Left renal pelvis (tissue), 4 donors: Measurements from ENCODE around the gene MAP4K3. TPM values are rescaled to one million over a fixed set of nuclear protein-coding genes. Genes with fewer than 3 reads are reported as not detected.
"Not testable (repeated sequence)": the region's sequence is repeated elsewhere in the genome, so short reads cannot be mapped to it uniquely, and the experiment has no call there.

ENCODE experiments used
- DNase-seq, 4 donors: peaks; one replicate each; pipeline ENCODE4 v3.0.0-alpha.2; 2013; ENCODE audit warnings: low read depth in 4 of 4, low spot score in 3 of 4
- polyA plus RNA-seq, 4 donors: library from polyadenylated mRNA; unstranded; fragments of 120-200 nt; gene quantifications; one replicate each; pipeline ENCODE4 v1.2.1, GENCODE V29; 2013; ENCODE audit not compliant: insufficient read length in 4 of 4

MAP4K3 gene
- polyA plus RNA-seq, 4 donors, result 48.1 to 90.7 (median 76.1) TPM

DNA sequence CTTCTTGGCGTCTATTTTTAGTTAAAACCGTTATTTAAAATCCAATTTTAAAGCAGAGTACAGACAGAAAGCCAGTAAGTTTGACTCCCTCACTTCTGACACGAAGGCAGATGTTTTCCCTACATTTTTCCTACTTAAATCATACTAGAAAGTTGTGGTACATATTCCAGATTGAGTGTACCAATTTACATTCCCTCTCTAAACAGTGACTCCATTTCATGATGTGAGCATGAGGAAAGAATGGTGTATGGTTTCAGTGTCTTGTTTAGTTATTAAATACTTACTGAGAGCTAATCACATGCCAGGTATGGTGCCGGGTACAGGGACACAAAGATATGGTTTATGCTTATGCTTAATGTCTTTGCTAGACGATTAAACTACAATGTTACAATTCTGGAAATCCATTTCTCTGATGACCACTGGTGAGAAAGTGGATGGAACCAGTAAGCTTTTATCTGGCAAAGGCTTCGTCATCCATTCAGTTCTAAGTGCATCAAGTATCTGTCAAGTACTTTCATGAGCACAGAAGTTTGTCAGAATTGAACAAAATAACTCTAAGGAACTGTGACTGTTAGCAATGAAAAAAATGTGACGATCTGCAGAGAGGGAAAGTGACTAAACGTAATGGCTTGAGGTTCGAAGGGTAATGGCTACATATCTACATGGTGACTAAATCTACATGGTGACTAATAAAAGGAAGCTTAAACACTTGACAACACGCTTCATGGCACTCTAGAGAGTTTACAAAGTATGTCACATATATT lies 25.7 kb downstream of the MAP4K3 start:
- DNase-seq, result no peak

DNA sequence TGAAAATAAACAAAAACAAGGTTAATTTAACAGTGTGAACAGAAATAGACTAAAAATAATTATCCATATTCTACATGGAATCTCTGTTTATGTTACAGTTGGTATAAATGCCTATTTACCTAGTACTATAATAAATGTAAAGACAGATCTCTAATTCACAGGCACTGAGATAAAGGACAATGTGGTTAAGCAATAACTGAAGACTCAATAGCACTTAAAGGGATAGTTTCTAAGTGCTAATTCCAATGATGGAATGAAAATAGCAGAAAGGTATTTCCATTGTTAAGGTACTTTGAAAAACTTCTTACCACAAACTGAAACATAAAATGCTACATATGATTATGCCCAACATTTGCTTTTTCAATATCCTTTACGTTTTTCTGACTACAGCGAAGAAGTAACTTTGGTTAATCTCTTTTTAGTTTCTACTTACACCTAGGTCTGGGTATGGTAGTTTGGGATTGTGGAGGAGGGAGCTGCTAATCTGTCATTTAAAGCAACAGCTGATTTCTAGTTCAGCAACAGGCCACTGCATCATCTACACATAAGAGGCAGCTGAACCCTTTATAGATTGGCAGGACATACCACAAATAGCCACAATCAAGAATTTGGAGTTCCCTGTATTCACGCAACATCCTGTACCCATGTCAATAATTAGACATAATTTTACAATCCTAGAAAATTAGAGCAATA lies 27.2 kb downstream of the MAP4K3 start:
- no peak for DNase-seq

DNA sequence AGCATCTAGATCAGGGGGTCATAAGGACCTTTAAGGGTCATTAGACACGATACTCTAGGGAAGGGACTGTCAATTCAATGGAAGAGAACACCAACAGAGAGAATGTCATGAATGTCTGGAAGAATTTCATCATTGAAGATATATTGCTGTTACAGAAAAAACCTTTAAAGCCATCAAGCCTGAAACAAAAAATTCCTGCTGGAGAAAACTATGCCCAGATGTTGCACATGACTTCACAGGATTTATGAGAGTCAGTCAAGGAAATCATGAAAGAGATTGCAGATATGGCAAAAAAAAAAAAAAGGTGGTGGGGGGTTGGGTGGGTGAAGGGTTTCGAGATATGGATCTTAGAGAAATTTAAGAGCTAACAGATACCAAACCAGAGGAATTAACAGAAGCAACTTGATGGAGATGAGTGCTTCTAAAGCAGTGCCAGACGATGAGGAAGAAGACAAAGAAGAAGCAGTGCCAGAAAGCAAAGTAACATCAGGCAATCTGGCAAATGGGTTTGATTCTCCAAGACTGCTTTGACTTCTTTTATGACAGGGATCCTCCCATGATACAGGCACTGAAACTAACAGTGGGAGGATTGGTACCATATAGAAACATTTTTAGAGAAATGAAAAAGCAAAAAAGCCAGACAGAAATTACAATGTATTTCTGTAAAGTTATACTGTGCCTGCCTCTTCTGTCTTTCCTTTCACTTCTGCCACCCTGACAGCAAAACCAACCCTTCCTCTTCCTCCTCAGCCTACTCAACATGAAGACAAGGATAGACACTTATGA lies 28.5 kb downstream of the MAP4K3 start:
- no peak for DNase-seq

DNA sequence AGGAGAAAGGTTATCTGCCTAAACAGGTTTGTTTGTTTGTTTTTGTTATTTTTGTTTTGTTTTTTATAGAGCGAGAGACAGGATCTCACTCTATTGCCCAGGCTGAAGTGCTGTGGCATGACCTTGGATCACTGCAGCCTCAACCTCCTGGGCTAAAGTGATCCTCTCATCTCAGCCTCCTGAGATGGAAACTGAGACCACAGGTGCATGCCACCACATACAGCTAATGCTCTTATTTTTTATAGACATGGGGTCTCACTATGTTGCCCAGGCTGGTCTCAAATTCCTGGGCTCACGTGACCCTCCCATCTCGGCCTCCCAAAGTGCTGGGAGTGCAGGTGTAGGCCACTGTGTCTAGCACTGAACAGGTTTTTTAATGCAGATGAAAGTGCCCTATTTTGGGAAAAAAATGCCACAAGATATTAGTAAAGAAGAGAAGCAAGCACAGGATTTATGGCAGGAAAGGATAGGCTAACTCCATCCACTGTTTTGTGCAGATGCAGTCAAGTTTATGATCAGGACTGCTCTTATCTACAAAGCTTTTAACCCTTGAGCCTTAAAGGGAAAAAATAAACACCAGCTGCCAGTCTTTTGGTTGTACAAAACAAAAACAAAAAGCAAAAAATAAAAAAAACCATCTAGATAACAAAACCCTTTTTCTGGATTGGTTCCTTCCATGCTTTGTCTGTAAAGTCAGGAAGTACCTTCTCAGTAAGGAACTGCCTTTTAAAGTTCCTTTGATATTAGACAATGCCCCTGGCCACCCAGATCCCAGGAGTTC lies 29.4 kb downstream of the MAP4K3 start:
- no peak for DNase-seq

DNA sequence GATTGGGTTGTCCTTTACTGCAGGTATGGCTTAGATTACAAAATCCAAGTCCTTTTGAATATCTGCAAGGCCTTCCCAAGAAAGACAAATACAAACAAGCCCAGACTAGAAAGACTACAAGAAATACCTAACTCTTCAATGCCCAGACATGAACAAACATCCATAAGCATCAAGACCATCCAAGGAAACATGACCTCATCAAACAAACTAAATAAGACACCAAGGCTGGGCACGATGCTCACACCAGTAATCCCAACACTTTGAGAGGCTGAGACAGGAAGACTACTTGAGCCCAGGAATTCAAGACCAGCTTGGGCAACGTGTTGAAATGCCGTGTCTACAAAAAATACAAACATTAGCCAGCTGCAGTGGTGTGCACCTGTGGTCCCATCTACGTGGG lies 31.7 kb downstream of the MAP4K3 start:
- DNase-seq, result no peak

DNA sequence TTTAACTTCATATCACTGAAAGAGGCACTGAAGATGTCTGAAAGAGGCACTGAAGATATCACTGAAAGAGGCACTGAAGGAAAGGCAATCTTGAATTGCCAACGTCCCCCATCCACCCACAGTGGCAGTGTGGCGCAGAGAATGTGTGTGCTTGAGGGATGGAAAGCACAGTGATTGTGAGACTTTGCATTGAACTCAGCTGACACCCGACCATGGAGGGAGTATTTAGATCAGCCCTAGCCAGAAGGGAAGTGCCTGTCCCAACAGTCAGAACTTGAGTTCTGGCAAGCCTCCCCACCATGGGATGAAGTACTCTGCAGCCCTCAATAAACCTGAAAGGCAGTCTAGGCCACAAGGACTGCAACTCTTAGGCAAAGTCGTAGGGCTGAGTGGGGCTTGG lies 33.8 kb downstream of the MAP4K3 start:
- DNase-seq, result no peak

DNA sequence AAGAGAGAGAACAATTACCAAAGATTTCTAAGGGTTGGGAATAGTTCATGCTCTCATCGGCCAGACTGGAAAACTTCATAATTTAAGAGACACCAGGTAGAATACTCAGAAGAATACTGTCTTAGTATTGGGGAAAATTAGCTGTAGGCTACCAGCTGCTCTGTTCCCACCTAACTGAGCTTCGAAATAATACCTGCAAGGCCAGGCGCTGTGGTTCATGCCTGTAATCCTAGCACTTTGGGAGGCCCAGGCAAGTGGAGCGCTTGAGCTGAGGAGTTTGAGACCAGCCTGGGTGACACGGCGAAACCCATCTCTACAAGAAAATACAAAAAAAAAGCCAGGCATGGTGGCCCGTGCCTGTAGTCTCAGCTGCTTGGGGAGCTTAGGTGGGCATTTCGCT lies 35.8 kb downstream of the MAP4K3 start:
- no peak for DNase-seq

DNA sequence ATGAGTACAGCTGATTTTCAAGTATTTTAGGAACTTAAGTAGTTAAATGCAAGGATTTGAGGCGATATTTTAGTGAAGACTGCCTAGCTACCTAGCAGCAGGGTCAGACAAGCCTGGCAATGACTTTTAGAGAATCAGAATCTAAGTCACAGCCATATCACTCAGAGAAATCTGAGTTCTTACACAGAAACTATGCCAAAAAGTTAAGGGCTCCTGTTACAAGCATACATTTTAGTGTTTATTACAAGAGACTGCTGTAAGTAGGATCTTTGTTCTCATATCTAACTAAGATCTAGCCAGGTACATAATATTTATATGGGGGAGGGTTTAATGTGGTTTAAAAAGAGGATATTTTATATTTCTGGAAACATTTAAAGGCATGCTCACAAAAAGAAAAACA lies 37.5 kb downstream of the MAP4K3 start:
- no peak for DNase-seq

DNA sequence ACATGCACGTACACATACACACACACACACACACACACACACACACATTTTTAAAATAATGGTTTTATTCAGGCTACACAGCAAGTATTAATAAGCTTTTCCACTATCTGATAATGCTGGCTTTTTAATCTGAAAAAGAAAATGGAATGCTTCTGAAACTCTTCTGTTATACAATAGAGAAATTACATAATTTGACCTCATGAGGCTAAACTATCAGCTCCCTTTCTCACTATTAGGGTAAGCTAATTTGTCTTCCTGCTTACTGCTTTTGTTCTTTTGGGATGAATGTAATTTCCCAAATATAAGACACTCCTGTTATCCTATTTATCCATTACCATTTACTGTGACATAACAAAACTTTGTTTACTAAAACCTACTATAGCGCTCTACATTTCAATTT lies 41.8 kb downstream of the MAP4K3 start:
- DNase-seq, result no peak

DNA sequence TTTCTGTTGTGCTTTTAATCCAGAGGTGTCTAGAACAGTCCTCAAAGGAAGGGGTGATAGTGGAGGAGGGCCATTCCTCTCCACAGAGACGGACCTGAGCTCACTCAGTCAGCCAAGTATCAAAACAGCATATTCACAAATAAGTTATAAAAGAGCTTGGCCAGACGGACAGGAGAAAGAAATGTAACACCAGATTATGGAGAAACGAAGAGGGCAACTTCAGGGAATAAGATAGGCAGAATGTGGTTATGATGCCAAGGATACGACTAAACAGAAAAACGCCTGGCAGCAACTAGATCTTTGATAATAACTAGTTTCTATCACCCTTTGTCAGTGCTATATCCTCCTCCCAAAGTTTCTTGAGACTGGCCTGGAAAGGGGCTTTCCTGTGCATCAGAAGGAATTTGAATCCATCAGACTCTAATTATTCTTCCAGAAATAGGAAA lies 42.5 kb downstream of the MAP4K3 start:
- DNase-seq, result no peak

DNA sequence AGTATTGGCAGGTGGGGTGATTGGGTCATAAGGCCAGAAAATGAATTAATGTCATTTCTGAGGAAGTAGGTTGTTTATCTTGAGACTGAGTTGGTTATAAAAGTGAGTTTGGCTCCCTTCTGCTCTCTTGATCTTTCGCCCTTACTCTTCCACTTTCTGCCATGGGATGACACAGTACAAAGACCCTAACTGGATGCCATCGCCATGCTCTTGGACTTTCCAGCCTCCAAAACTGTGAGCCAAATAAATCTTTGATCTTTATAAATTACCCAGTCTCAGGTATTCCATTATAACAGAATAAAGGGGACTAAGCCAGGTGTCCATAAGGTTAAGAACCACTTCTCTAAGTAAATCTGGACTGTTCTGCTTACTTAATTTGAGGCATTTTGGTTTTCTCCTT lies 44.4 kb downstream of the MAP4K3 start:
- no peak for DNase-seq

DNA sequence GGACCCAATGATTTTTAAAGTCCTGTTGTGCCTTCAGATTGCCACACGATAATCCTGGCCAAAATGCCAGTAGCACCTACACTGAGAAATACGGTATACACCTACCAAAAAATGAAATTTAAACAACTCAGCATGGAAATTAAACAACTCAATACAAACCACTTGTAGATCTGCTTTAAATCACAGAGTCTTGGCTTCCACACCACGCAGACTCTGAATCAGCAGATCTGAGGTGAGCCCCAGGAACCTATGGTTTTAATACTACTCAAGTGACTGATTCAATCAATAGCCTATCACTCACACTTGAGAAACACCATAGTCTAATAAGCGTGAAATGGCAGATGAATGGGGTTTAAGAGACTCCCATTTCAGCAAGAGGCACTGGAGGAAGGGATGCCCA lies 46.9 kb downstream of the MAP4K3 start:
- DNase-seq, result no peak

DNA sequence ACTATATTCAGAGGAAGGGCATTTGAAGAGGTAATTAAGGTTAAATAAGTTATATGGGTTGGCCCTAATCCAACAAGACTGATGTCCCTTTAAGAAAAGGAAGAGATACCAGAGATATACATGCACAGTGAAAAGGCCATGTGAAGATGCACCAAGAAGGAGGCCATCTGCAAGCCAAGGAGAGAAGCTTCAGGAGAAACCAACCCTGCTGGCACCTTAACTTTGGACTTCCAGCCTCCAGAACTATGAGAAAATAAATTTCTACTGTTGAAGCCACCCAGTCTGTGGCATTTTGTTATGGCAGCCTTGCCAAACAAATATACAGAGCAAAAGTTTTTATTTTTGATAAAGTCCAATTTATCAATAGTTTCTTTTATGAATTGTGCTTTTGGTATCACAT lies 51.0 kb downstream of the MAP4K3 start:
- DNase-seq, result no peak

DNA sequence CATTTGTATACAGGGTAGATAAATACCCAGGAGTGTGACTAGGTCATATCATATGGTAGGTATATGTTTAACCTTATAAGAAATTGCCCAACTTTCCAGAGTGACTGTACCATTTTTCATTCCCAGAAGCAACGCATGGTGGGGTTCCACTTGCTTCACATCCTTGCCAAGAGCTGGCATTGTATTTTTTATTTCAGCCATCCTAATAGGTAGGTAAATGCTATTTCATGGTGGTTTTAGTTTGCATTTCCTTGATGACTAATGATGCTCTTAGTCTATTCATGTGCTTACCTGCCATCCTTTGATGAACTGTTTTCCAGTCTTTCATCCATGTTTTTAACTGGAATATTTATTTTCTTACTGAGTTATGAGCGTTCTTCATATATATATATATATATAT lies 51.9 kb downstream of the MAP4K3 start:
- DNase-seq, result no peak

DNA sequence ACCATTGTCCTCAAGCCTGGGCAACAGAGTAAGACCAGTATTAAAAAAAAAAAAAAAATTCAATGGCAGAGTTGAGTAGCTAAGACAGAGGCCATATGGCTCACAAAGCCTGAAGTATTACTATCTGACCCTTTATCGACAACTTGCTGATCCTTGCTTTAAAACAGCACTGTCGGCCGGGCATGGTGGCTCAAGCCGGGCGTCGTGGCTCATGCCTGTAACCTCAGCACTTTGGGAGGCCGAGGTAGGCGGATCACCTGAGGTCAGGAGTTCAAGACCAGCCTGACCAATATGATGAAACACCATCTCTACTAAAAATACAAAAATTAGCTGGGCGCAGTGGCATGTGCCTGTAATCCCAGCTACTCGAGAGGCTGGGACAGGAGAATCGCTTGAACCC lies 53.0 kb downstream of the MAP4K3 start:
- not testable (repeated sequence) for DNase-seq

DNA sequence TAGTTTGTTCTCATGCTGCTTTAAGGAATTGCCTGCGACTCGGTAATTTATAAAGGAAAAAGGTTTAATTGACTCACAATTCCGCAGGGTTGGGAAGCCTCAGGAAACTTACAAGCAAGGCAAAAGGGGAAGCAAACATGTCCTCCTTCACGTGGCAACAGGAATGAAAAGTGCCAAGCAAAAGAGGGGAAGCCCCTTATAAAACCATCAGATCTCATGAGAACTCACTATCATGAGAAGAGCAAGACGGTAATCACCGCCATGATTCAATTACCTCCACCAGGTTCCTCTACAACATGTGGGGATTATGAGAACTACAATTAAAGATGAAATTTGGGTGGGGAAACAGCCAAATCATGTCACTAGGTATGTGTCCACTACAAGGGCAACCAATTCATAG lies 53.9 kb downstream of the MAP4K3 start:
- DNase-seq, result no peak

DNA sequence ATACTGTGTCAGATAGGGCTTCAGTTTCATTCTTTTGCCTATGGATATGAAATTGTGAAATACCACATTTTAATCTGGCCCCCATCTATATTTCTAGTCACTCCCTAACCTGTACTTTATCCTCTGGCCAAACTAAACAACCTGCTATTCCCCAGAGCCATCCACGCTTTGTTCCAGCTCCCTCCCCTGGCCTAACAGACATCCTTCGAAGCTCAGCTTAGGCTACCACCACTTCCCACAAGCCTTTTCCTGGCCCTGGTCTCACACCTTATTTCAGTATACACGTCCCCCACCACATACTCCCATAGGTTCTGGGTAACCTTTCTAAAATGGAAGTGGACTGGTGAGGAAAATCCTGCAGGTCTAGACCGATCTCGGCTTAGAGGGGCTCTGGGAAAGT lies 55.4 kb downstream of the MAP4K3 start:
- DNase-seq, result no peak

DNA sequence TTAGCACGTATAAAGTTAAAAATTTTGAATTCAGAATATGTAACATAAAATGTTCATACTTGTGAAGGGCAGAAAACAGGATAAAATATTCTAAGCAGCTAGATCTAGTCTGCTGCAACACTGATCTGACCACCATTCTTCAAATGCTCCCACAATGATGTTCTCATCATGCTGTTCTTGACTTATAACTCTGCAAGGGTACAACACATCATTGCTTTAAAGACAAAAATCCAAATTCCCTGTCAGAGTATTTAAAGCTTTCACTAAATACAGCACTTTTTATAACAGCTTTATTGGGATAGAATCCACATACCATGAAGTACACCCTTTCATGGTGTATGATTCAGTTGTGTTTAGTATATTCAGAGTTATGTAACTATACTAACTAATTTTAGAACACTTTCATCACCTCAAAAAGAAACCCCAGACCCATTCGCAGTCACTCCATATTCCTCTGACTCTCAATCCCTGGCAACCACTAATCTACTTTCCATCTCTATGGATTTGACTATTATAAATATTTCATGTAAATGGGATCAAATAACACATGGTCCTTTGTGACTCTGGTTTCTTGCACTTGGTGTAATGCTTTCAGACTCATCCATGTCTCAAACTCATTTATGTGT lies 56.4 kb downstream of the MAP4K3 start:
- DNase-seq, result no peak

DNA sequence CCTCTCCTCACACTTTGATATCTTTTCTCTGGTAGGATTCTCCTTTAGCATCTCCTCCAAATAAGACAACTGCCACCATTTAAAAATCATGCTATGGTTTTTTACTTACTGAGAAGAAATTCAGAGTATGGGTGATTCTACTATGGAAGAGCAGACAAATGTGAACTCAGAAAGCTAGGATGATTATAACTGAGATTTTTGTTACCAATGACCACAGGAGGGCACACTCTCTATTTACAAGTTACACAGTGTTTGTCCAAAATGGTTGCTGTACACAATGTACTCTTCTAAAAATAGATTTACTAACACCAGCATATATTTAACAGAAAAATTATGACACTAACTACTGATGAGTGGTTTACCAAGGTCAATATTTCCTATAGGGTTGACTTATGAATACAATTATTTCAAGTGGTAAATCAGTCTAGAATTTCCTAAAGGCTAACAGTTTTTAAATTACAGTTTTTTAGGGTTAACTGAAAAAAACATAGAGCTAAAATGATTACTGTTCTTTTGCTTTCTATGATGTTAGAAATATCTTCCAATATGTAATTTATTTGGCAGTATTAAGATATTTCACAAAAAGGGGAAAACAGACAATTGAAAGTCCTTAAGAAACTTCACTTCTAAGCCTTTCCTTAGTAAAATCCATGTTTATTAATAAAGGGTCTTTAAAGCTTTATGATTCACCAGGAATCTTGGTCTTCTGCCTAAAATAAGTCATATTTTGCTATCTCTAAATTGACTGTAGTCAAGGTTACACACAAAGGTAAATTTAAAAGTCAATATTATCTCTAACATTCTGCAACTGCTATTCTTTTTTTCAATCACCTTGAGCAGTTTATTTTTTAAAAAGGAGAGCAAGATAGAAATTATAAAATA lies 57.2 kb downstream of the MAP4K3 start:
- DNase-seq, result peak; percentile 35 to 48 (median 46)
